ENCODE data around the gene S100A6. TPM values are rescaled to one million over a fixed set of nuclear protein-coding genes. Genes with fewer than 3 reads are reported as not detected.
"Not testable (repeated sequence)": the region's sequence is repeated elsewhere in the genome, so short reads cannot be mapped to it uniquely, and the experiment has no call there.

S100A6 gene
- polyA plus RNA-seq, 3 donors from 2014 or later = 472 to 828 (median 543) TPM

DNA sequence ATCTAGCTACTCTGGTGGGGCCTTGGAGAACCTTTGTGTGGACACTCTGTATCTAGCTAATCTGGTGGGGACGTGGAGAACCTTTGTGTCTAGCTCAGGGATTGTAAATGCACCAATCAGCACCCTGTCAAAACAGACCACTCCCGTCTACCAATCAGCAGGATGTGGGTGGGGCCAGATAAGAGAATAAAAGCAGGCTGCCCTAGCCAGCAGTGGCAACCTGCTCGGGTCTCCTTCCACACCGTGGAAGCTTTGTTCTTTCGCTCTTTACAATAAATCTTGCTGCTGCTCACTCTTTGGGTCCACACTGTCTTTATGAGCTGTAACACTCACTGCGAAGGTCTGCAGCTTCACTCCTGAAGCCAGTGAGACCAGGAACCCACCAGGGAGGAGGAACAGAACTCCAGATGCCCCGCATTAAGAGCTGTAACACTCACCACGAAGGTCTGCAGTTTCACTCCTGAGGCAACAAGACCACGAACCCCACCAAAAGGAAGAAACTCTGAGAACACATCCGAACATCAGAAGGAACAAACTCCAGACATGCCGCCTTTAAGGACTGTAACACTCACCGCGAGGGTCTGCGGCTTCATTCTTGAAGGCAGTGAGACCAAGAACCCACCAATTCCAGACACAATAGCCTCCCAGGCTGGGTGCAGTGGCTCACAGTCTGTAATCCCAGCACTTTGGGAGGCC, 13.3 kb downstream of the S100A6 start:
- H3K27ac Mint-ChIP-seq = peak overlapping the region in 2 of 6 donors; percentile 41 to 71
- not testable (repeated sequence) for H3K36me3 Mint-ChIP-seq; H3K9me3 Mint-ChIP-seq; DNase-seq; H3K4me1 Mint-ChIP-seq; H3K4me3 Mint-ChIP-seq; H3K27me3 Mint-ChIP-seq (ENCODE audit: low read depth in 3 of 3)

DNA sequence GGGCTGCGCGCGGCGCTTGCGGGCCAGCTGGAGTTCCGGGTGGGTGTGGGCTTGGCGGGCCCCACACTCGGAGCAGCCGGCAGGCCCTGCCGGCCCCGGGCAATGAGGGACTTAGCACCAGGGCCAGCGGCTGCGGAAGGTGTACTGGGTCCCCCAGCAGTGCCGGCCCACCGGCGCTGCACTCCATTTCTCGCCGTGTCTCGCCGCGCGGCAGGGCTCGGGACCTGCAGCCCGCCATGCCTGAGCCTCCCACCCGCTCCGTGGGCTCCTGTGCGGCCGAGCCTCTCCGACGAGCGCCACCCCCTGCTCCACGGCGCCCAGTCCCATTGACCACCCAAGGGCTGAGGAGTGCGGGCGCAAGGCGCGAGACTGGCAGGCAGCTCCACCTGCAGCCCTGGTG, 14.0 kb downstream of the S100A6 start:
- H3K36me3 Mint-ChIP-seq; H3K4me3 Mint-ChIP-seq; H3K4me1 Mint-ChIP-seq; H3K27me3 Mint-ChIP-seq (ENCODE audit: low read depth in 3 of 3); H3K9me3 Mint-ChIP-seq; DNase-seq; H3K27ac Mint-ChIP-seq: not testable (repeated sequence)

DNA sequence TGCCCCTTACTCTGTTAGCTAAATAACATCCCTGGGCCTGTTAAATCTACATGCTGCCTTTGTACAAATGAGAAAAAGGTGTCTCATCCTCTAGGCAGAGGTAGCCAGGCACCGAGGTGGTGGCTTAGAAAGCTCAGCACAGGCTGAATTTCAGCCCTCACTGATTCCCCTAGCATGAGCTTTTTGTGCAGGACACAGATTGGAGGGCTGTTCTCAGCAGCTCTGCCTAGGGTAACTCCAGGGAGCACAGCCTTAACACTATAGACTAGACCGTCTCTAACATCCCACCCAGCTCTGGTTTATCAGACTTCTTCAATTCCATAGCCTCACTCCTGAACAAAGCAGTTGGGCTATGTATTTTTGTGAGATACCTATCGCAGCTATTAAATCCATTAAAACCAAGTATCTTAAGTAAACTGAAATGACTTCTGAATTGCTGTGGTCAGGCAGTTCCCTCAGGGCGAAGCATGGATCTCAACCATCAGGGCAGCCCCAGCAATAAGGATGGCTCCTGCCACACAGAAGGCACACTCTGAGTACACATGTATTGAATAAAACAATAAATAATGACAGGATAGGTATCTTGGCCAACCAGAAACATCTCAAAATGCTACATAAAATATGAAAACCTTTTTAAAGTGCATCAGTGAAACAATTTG, 14.8 kb downstream of the S100A6 start:
- H3K4me3 Mint-ChIP-seq = no peak overlapping the region
- peaks cover 0 to 3% (median 0%) of the 10 kb centered on the region in 3 donors for H3K36me3 Mint-ChIP-seq
- DNase-seq = no peak
- no peaks in the 10 kb centered on the region for H3K9me3 Mint-ChIP-seq
- peaks cover 0 to 1% (median 0%) of the 10 kb centered on the region in 3 donors for H3K27me3 Mint-ChIP-seq (ENCODE audit: low read depth in 3 of 3)
- no peak overlapping the region for H3K27ac Mint-ChIP-seq
- H3K4me1 Mint-ChIP-seq = peaks cover 0 to 2% of the 10 kb centered on the region in 2 donors

DNA sequence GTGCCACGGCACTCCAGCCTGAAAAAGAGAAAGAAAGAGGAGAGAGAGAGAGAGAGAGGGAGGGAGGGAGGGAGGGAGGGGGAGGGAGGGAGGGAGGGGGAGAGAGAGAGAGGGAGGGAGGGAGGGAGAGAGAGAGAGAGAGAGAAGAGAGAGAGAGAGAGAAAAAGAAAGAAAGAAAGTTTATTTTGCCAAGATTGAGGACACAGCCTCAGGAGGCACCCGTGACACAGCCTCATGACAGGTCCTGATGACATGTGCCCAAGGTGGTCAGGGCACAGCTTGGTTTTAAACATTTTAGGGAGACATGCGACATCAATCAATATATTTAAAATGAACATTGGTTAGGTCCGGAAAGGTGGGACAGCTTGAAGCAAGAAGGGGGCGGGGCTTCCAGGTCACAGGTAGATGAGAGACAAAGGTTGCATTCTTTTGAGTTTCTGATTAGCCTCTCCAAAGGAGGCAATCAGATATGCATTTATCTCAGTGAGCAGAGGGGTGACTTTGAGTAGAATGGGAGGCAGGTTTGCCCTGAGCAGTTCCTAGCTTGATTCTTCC, 15.6 kb downstream of the S100A6 start:
- not testable (repeated sequence) for H3K27me3 Mint-ChIP-seq (ENCODE audit: low read depth in 3 of 3); H3K27ac Mint-ChIP-seq; DNase-seq; H3K9me3 Mint-ChIP-seq; H3K36me3 Mint-ChIP-seq; H3K4me1 Mint-ChIP-seq; H3K4me3 Mint-ChIP-seq

DNA sequence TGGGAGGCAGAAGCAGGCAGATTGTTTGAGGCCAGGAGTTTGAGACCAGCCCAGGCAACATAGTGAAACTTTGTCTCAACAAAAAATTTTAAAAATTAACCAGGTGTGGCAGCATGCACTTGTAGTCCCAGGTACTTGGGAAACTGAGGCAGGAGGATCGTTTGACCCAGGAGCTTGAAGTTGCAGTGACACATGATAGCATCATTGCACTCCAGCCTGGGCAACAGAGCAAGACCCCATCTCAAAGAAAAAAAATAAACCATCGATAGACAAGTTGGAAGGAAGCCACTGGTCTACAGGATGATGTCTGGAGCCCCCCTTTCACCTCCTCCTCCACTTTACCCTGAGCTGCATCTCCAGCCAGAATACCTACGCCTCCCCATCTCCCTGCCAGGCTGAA, 16.5 kb downstream of the S100A6 start:
- peaks cover 0 to 3% (median 0%) of the 10 kb centered on the region in 3 donors for H3K27me3 Mint-ChIP-seq (ENCODE audit: low read depth in 3 of 3)
- no peak for DNase-seq
- H3K27ac Mint-ChIP-seq = no peak overlapping the region
- peaks cover 0 to 3% (median 0%) of the 10 kb centered on the region in 3 donors for H3K36me3 Mint-ChIP-seq
- H3K4me3 Mint-ChIP-seq = no peak overlapping the region
- no peaks in the 10 kb centered on the region for H3K9me3 Mint-ChIP-seq
- H3K4me1 Mint-ChIP-seq = peaks cover 0 to 2% of the 10 kb centered on the region in 2 donors

- no peak for DNase-seq
- Mint-ChIP-seq H3K36me3 (peaks cover 0 to 3% (median 0%) of the 10 kb centered on the region in 3 donors), H3K27me3 (ENCODE audit: low read depth in 3 of 3) (peaks cover 0 to 4% (median 2%) of the 10 kb centered on the region in 3 donors), H3K27ac (peak overlapping the region in 2 of 6 donors; percentile 21 to 23), H3K4me1 (peaks cover 0 to 6% of the 10 kb centered on the region in 2 donors), H3K9me3 (no peaks in the 10 kb centered on the region), H3K4me3 (no peak overlapping the region)
These were observed 20.0 kb downstream of the S100A6 start for GRCh38 chr1:153515504-153516394.

- H3K36me3 Mint-ChIP-seq = peaks cover 0 to 3% (median 0%) of the 10 kb centered on the region in 3 donors
- peaks cover 0 to 4% (median 3%) of the 10 kb centered on the region in 3 donors for H3K27me3 Mint-ChIP-seq (ENCODE audit: low read depth in 3 of 3)
- no peak overlapping the region for H3K4me3 Mint-ChIP-seq
- no peaks in the 10 kb centered on the region for H3K9me3 Mint-ChIP-seq
- no peak for DNase-seq
- H3K4me1 Mint-ChIP-seq = peaks cover 0 to 6% of the 10 kb centered on the region in 2 donors
- no peak overlapping the region for H3K27ac Mint-ChIP-seq
These were observed 22.1 kb downstream of the S100A6 start for GRCh38 chr1:153513666-153514065.

GRCh38 chr1:153513023-153513422, 22.8 kb downstream of the S100A6 start:
- Mint-ChIP-seq H3K27ac (peak overlapping the region in 1 of 6 donors; percentile 28), H3K9me3 (no peaks in the 10 kb centered on the region), H3K4me3 (no peak overlapping the region), H3K27me3 (ENCODE audit: low read depth in 3 of 3) (peaks cover 0 to 4% (median 4%) of the 10 kb centered on the region in 3 donors), H3K36me3 (peaks cover 0 to 2% (median 0%) of the 10 kb centered on the region in 3 donors), H3K4me1 (peaks cover 0 to 6% of the 10 kb centered on the region in 2 donors)
- DNase-seq = no peak

- DNase-seq = peak; percentile 70 to 77 (median 76)
- H3K4me3 Mint-ChIP-seq = no peak overlapping the region
- no peaks in the 10 kb centered on the region for H3K36me3 Mint-ChIP-seq
- no peak overlapping the region for H3K27ac Mint-ChIP-seq
- peaks cover 0 to 6% of the 10 kb centered on the region in 2 donors for H3K4me1 Mint-ChIP-seq
- no peaks in the 10 kb centered on the region for H3K9me3 Mint-ChIP-seq
- peaks cover 0 to 4% (median 4%) of the 10 kb centered on the region in 3 donors for H3K27me3 Mint-ChIP-seq (ENCODE audit: low read depth in 3 of 3)
These were observed 24.8 kb downstream of the S100A6 start for GRCh38 chr1:153510984-153511410.

DNA sequence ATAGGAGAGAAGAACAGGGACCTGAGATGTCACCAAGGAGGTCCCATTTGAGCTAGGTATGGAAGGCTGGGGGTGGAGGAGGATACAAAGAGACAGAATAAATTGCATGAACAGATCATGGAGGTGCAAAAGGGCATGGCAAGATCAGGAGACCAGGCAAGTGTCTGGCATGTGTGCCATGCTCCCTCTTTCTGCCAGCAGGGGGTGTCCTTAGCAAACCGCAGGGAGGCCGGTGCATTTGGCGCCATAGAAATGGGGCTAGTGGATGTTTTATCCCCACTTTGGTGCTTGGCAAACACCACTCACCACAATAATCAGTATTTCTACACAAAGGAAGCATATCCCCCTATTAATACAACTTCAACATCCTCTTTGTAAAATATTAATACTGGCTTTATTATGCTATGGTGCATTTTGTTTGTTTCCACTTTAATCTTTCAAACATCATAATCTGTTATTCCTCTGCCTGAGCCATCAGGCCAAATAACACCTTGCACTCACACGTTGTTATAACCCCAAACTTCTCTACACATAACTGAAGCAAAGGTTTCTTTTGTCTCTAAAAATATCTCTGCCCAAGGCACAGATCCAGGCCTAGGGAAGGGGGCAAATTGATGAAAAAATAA, 25.9 kb downstream of the S100A6 start:
- Mint-ChIP-seq H3K36me3 (no peaks in the 10 kb centered on the region), H3K27me3 (ENCODE audit: low read depth in 3 of 3) (peaks cover 0 to 4% (median 2%) of the 10 kb centered on the region in 3 donors), H3K4me3 (no peak overlapping the region), H3K9me3 (no peaks in the 10 kb centered on the region), H3K4me1 (peaks cover 0 to 6% of the 10 kb centered on the region in 2 donors), H3K27ac (no peak overlapping the region)
- DNase-seq = peak; percentile 33 to 56 (median 35)

- no peaks in the 10 kb centered on the region for H3K9me3 Mint-ChIP-seq
These were observed 26.8 kb downstream of the S100A6 start for GRCh38 chr1:153509036-153509435.

DNA sequence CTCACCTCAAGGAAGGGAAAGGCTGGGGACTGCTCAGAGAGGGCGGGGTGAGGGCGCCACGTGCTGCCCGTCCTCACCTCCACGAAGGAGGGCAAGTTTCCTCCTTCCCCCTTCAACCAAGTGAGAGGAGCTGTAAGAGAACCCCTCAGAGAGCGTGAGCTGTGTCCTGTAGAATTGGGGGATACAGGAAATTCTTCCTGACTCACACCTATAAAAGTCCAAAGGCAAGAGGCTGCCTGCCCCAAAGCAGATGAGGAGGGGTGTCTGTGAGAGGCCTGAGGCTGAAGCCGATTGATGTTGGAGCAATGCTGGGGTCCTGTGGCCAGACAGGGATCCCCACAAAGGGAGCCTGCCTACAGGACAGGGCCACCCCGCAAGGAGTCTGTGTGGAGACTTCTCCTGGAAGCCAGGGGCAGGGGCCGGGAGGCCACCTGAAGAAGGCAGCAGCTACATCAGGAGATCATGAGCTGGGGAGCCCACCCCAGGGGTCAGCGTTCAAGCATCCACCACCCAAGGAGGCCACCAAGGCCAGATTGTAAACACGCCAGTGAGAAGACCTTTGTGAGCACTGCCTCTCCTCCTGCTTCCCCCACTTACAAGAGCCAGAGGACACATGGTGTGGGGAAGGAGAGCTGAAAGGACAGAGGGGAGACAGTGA, 27.7 kb downstream of the S100A6 start:
- Mint-ChIP-seq H3K9me3 (no peaks in the 10 kb centered on the region), H3K27me3 (ENCODE audit: low read depth in 3 of 3) (peaks cover 0 to 4% (median 2%) of the 10 kb centered on the region in 3 donors), H3K4me1 (peaks cover 0 to 6% of the 10 kb centered on the region in 2 donors), H3K36me3 (no peaks in the 10 kb centered on the region), H3K4me3 (no peak overlapping the region), H3K27ac (no peak overlapping the region)
- DNase-seq = no peak

More at GRCh38 chr1:153509036-153509435, 26.8 kb downstream of the S100A6 start:
- Mint-ChIP-seq H3K27ac (no peak overlapping the region), H3K36me3 (no peaks in the 10 kb centered on the region), H3K4me3 (no peak overlapping the region), H3K27me3 (ENCODE audit: low read depth in 3 of 3) (peaks cover 0 to 4% (median 2%) of the 10 kb centered on the region in 3 donors), H3K4me1 (peaks cover 0 to 6% of the 10 kb centered on the region in 2 donors)
- no peak for DNase-seq

All from immature natural killer cell (primary cell).